SK-N-SH (cell line): ENCODE results near the gene DPEP1. TPM values are rescaled to one million over a fixed set of nuclear protein-coding genes. Genes with fewer than 3 reads are reported as not detected.

Experiments used
- CTCF ChIA-PET: fragments of 300-600, 350-600 bp; formaldehyde crosslinking; extraction: SDS; loops from one replicate; lab custom pipeline; 2021; lab: Yijun Ruan, JAX
- POLR2A ChIA-PET: fragments of 350-600 bp; sonication (Branson Sonifier 250); formaldehyde crosslinking; extraction: SDS; loops from one replicate; lab custom pipeline; 2020; ENCODE audit warnings: antibody characterized with exemption, inconsistent platforms; lab: Yijun Ruan, JAX
- DNase-seq: peaks from one replicate; pipeline ENCODE4 v3.0.0; 2012
- H2AFZ ChIP-seq: fragments of 200-600 bp; sonication (generic); 2 replicates; pipeline ENCODE4 v1.8.1; 2016; ENCODE audit warnings: antibody characterized with exemption, mild to moderate bottlenecking, low read depth
- H3F3A ChIP-seq: fragments of 200-600 bp; sonication (generic); replicated peaks from 2 replicates; pipeline ENCODE3; 2016; ENCODE audit warnings: antibody characterized with exemption, mild to moderate bottlenecking; ENCODE audit not compliant: insufficient read depth
- H3K27ac ChIP-seq, 2 experiments: fragments of 200-500 bp in 1 of 2; fragments of 200-600 bp in 1 of 2; sonication (Bioruptor generic) in 1 of 2; sonication (generic), shearing (Covaris generic) in 1 of 2; 2 replicates each; pipeline versions ENCODE4 v1.5.1 to v1.6.1; 2014 to 2016; ENCODE audit warnings: low read depth in 2 of 2, inconsistent platforms in 1 of 2, low read length in 1 of 2, mild to moderate bottlenecking in 1 of 2, mixed read lengths in 1 of 2
- H3K27me3 ChIP-seq: fragments of 200-600 bp; sonication (generic), shearing (Covaris generic); 2 replicates; pipeline ENCODE4 v1.6.1; 2016; ENCODE audit warnings: mixed run types; ENCODE audit not compliant: insufficient read depth
- H3K36me3 ChIP-seq, 2 experiments: fragments of 200-500 bp in 1 of 2; fragments of 200-600 bp in 1 of 2; sonication (Bioruptor generic) in 1 of 2; sonication (generic) in 1 of 2; replicated peaks in 1 of 2; 2 replicates each; pipeline versions ENCODE3 to v1.5.1; 2014 to 2016; ENCODE audit warnings: low read length in 1 of 2, mild to moderate bottlenecking in 1 of 2; ENCODE audit not compliant: insufficient read depth in 2 of 2, control insufficient read depth in 1 of 2
- H3K4me1 ChIP-seq, 2 experiments: fragments of 200-500 bp in 1 of 2; fragments of 200-600 bp in 1 of 2; sonication (Bioruptor generic) in 1 of 2; sonication (generic), shearing (Covaris generic) in 1 of 2; 2 replicates each; pipeline versions ENCODE4 v1.5.1 to v1.6.1; 2014 to 2016; ENCODE audit warnings: low read depth in 1 of 2, low read length in 1 of 2, mixed run types in 1 of 2; ENCODE audit not compliant: insufficient read depth in 2 of 2, control insufficient read depth in 1 of 2
- H3K4me2 ChIP-seq: fragments of 200-600 bp; sonication (generic), shearing (Covaris generic); 2 replicates; pipeline ENCODE4 v1.6.1; 2017; ENCODE audit warnings: mixed run types
- H3K4me3 ChIP-seq, 2 experiments: fragments of 200-500 bp in 1 of 2; fragments of 200-600 bp in 1 of 2; sonication (Bioruptor generic) in 1 of 2; sonication (generic), shearing (Covaris generic) in 1 of 2; 2 replicates each; pipeline versions ENCODE4 v1.5.1 to v1.8.1; 2014 to 2016; ENCODE audit warnings: low read depth in 2 of 2, inconsistent platforms in 1 of 2, low read length in 1 of 2, mild to moderate bottlenecking in 1 of 2, mixed read lengths in 1 of 2, moderate library complexity in 1 of 2
- H3K79me2 ChIP-seq: fragments of 200-600 bp; sonication (generic); 2 replicates; pipeline ENCODE4 v1.8.1; 2017; ENCODE audit warnings: mild to moderate bottlenecking; ENCODE audit not compliant: insufficient read depth
- H3K9ac ChIP-seq: fragments of 200-600 bp; sonication (generic); 2 replicates; pipeline ENCODE4 v1.6.1; 2017; ENCODE audit warnings: mixed run types
- H3K9me2 ChIP-seq: fragments of 200-600 bp; sonication (generic); 2 replicates; pipeline ENCODE4 v1.6.1; 2017; ENCODE audit warnings: mixed run types
- H3K9me3 ChIP-seq: fragments of 200-600 bp; sonication (generic); 2 replicates; pipeline ENCODE4 v1.6.1; 2017; ENCODE audit warnings: mixed run types, mild to moderate bottlenecking, moderate library complexity
- H4K20me1 ChIP-seq: fragments of 200-600 bp; sonication (generic); 2 replicates; pipeline ENCODE4 v1.6.1; 2017; ENCODE audit warnings: mild to moderate bottlenecking, mixed run types; ENCODE audit not compliant: insufficient read depth
- CHD2 ChIP-seq: fragments of 150-350 bp; IDR thresholded peaks from 2 replicates; pipeline ENCODE4 v1.6.1; 2018; ENCODE audit warnings: low read length; ENCODE audit not compliant: partially characterized antibody
- ELF1 ChIP-seq: IDR thresholded peaks from 2 replicates; pipeline ENCODE4 v1.4.0; 2012
- EP300 ChIP-seq, 2 experiments: IDR thresholded peaks; 2 replicates each; pipeline versions ENCODE4 v1.4.0 to v1.6.1; 2012; ENCODE audit warnings: borderline replicate concordance in 1 of 2, low read depth in 1 of 2, low read length in 1 of 2
- EZH2phosphoT487 ChIP-seq: fragments of 200-600 bp; sonication (generic); IDR thresholded peaks from 2 replicates; pipeline ENCODE4 v1.6.1; 2017; ENCODE audit warnings: low read depth, mixed run types, mild to moderate bottlenecking, antibody characterized with exemption, moderate library complexity, borderline replicate concordance
- FOXJ3 ChIP-seq: sonication (generic); formaldehyde crosslinking; IDR thresholded peaks from 2 replicates; pipeline ENCODE4 v1.5.1; 2020; ENCODE audit warnings: mild to moderate bottlenecking, missing genetic modification reagents
- FOXM1 ChIP-seq: IDR thresholded peaks from 2 replicates; pipeline ENCODE4 v1.4.0; 2012; ENCODE audit warnings: low read depth, mild to moderate bottlenecking
- GABPA ChIP-seq: IDR thresholded peaks from 2 replicates; pipeline ENCODE4 v1.4.0; 2012; ENCODE audit warnings: low read depth, mild to moderate bottlenecking
- NFIC ChIP-seq: IDR thresholded peaks from 2 replicates; pipeline ENCODE4 v1.4.0; 2012; ENCODE audit warnings: borderline replicate concordance
- POLR2AphosphoS5 ChIP-seq: IDR thresholded peaks from 2 replicates; pipeline ENCODE4 v1.6.1; 2012; ENCODE audit warnings: low read depth, low read length
- RAD21 ChIP-seq: IDR thresholded peaks from 2 replicates; pipeline ENCODE4 v1.6.1; 2012; ENCODE audit warnings: mild to moderate bottlenecking, low read length
- RXRA ChIP-seq: IDR thresholded peaks from 2 replicates; pipeline ENCODE4 v1.4.0; 2012; ENCODE audit warnings: low read depth, mild to moderate bottlenecking, borderline replicate concordance
- SMC3 ChIP-seq: IDR thresholded peaks from 2 replicates; pipeline ENCODE4 v1.6.1; 2012; ENCODE audit warnings: low read depth, low read length, improper control_type of control experiment
- TAF1 ChIP-seq: IDR thresholded peaks from 2 replicates; pipeline ENCODE4 v1.6.1; 2012; ENCODE audit warnings: low read depth, mild to moderate bottlenecking, low read length, moderate library complexity, borderline replicate concordance
- TEAD4 ChIP-seq: IDR thresholded peaks from 2 replicates; pipeline ENCODE4 v1.4.0; 2012; ENCODE audit warnings: mild to moderate bottlenecking, borderline replicate concordance; ENCODE audit not compliant: insufficient read depth
- WGBS: methylation state at CpG from one replicate; pipeline ENCODE4 v1.1.6; 2017; ENCODE audit warnings: low lambda C conversion rate; 5-methylcytosine and 5-hydroxymethylcytosine counted together
- polyA plus RNA-seq, 3 experiments: library from polyadenylated mRNA; depleted of rRNA; stranded (reverse); fragments of >200 nt; gene quantifications; 2 replicates each; pipeline ENCODE4 v1.2.3, GENCODE V29; 2012
- TF ChIP-seq, protein P1 (sequence below): IDR thresholded peaks from 2 replicates; pipeline ENCODE4 v1.4.0; 2012; ENCODE audit warnings: low read depth, borderline replicate concordance
- TF ChIP-seq, protein P2 (sequence below): fragments of 150-350 bp; IDR thresholded peaks from 2 replicates; pipeline ENCODE4 v1.6.1; 2016; ENCODE audit warnings: mild to moderate bottlenecking, low read depth, low read length
- TF ChIP-seq, protein P3 (sequence below): fragments of 150-350 bp; IDR thresholded peaks from 2 replicates; pipeline ENCODE4 v1.6.1; 2017; ENCODE audit warnings: antibody characterized with exemption, low read length, low read depth, borderline replicate concordance
- TF ChIP-seq, protein P4 (sequence below): IDR thresholded peaks from 2 replicates; pipeline ENCODE4; 2012
- TF ChIP-seq, protein P5 (sequence below): IDR thresholded peaks from 2 replicates; pipeline ENCODE4 v1.4.0; 2012; ENCODE audit warnings: low read depth, borderline replicate concordance

DPEP1 gene
- polyA plus RNA-seq, 1 of the 3 experiments (the other 2 are of a cell fraction): 0.05 TPM

DNA sequence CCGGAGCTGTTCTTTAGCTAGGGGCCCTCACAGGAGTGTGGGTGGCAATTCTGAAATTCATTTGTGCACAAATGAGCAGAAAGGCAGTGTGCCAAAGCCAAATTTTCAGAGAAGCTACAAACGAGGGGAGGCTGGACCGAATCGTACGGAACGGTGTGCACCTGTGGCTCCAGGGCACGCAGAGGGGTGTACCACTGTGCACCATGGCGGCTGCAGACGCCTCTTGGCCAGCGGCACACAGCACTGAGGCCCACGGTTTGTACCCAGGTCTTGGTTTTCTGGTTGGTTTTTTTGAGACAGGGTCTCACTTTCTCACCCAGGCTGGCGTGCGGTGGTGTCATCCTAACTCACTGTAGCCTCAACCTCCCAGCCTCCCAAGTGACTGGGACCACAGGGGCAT is 29.1 kb downstream of the DPEP1 start:
- Histone ChIP-seq H3K9ac (no peak overlapping the region), H3K9me3 (no peaks in the 10 kb centered on the region), H3K9me2 (no peaks in the 10 kb centered on the region), H3K79me2 (no peaks in the 10 kb centered on the region), H3K4me3 (no peak overlapping the region), H3K27ac (no peak overlapping the region), H3F3A (peaks cover 6% of the 10 kb centered on the region), H4K20me1 (no peaks in the 10 kb centered on the region), H3K27me3 (no peaks in the 10 kb centered on the region), H3K36me3 (peaks cover 0 to 31% of the 10 kb centered on the region in 2 experiments), H2AFZ (no peak overlapping the region), H3K4me1 (peaks cover 0 to 5% of the 10 kb centered on the region in 2 experiments; a peak in 1 of 4 replicates), H3K4me2 (no peak overlapping the region)
- DNase-seq: no peak
- ChIA-PET POLR2A (interaction anchor here (0.6 to 1.3 kb wide), 3 partner anchors 15 to 44 kb away, joined by 3 read pairs; partner anchors contain the start of genes CDK10, CHMP1A and SPATA33), CTCF (interaction anchor here (0.7 to 4.0 kb wide), 10 partner anchors 9 to 325 kb away, joined by 3 to 44 read pairs (median 7); partner anchors contain the start of gene DPEP1)
- 56% methylated on average over 10 of the region's 13 CpGs for WGBS
- TF ChIP-seq RAD21 (no peak), POLR2AphosphoS5 (no peak; the same call in 1 of the 2 replicates), FOXM1 (no peak), CHD2 (no peak), FOXJ3 (CRISPR knock-in tag) (no peak), ELF1 (no peak), SMC3 (no peak), EP300 (IDR thresholded peaks at IDR 0.05; ENCODE audit: borderline replicate concordance in 1 of 2, low read depth in 1 of 2, low read length in 1 of 2) (no peak), TEAD4 (no peak), EZH2phosphoT487 (no peak), TAF1 (no peak)
- TF ChIP-seq, protein P1, sequence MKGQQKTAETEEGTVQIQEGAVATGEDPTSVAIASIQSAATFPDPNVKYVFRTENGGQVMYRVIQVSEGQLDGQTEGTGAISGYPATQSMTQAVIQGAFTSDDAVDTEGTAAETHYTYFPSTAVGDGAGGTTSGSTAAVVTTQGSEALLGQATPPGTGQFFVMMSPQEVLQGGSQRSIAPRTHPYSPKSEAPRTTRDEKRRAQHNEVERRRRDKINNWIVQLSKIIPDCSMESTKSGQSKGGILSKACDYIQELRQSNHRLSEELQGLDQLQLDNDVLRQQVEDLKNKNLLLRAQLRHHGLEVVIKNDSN: no peak
- TF ChIP-seq, protein P2, sequence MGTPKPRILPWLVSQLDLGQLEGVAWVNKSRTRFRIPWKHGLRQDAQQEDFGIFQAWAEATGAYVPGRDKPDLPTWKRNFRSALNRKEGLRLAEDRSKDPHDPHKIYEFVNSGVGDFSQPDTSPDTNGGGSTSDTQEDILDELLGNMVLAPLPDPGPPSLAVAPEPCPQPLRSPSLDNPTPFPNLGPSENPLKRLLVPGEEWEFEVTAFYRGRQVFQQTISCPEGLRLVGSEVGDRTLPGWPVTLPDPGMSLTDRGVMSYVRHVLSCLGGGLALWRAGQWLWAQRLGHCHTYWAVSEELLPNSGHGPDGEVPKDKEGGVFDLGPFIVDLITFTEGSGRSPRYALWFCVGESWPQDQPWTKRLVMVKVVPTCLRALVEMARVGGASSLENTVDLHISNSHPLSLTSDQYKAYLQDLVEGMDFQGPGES: no peak
- TF ChIP-seq, protein P3, sequence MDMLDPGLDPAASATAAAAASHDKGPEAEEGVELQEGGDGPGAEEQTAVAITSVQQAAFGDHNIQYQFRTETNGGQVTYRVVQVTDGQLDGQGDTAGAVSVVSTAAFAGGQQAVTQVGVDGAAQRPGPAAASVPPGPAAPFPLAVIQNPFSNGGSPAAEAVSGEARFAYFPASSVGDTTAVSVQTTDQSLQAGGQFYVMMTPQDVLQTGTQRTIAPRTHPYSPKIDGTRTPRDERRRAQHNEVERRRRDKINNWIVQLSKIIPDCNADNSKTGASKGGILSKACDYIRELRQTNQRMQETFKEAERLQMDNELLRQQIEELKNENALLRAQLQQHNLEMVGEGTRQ: no peak

DNA sequence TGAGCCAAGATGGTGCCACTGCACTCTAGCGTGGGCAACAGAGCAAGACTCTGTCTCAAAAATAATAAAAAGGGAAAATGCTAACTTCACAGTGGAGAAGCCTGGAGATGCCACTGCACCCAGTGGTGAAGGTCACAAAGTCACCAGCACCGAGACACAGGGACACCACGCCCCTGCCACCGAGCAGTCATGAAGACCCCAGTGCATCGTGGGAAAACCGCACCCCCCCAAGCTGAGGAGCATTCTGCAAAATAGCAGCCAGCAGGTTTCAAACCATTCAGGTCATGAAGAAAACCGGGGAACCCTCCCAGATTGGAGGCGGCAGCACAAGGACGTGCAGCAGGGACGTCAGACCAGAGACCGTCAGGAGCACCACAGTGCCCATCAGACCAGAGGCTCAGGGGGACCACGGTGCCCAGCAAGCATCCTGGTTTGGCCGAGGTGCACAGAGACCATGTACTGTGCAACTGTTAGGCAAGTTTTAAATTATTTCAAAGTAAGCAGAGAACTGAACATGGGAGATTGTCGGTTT is 30.4 kb downstream of the DPEP1 start:
- Histone ChIP-seq H3K27me3 (no peaks in the 10 kb centered on the region), H3F3A (peaks cover 6% of the 10 kb centered on the region), H3K4me2 (no peak overlapping the region), H3K4me1 (peaks cover 0 to 5% of the 10 kb centered on the region in 2 experiments; a peak in 1 of 4 replicates), H3K4me3 (no peak overlapping the region), H3K27ac (no peak overlapping the region), H3K36me3 (peaks cover 0 to 31% of the 10 kb centered on the region in 2 experiments), H3K9ac (no peak overlapping the region), H3K9me2 (no peaks in the 10 kb centered on the region), H4K20me1 (no peaks in the 10 kb centered on the region), H3K9me3 (no peaks in the 10 kb centered on the region), H3K79me2 (no peaks in the 10 kb centered on the region), H2AFZ (no peak overlapping the region)
- no peak for DNase-seq
- ChIA-PET CTCF (interaction anchor here (2.0 kb wide), 1 partner anchor 8 kb away, joined by 4 read pairs; no protein-coding TSS in a partner anchor), POLR2A (no interaction called here)
- WGBS: 65% methylated on average over 5 of the region's 14 CpGs
- TF ChIP-seq NFIC (no peak), RXRA (no peak), GABPA (no peak)
- TF ChIP-seq, protein P4, sequence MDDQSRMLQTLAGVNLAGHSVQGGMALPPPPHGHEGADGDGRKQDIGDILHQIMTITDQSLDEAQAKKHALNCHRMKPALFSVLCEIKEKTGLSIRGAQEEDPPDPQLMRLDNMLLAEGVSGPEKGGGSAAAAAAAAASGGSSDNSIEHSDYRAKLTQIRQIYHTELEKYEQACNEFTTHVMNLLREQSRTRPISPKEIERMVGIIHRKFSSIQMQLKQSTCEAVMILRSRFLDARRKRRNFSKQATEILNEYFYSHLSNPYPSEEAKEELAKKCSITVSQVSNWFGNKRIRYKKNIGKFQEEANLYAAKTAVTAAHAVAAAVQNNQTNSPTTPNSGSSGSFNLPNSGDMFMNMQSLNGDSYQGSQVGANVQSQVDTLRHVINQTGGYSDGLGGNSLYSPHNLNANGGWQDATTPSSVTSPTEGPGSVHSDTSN: no peak
- TF ChIP-seq, protein P5, sequence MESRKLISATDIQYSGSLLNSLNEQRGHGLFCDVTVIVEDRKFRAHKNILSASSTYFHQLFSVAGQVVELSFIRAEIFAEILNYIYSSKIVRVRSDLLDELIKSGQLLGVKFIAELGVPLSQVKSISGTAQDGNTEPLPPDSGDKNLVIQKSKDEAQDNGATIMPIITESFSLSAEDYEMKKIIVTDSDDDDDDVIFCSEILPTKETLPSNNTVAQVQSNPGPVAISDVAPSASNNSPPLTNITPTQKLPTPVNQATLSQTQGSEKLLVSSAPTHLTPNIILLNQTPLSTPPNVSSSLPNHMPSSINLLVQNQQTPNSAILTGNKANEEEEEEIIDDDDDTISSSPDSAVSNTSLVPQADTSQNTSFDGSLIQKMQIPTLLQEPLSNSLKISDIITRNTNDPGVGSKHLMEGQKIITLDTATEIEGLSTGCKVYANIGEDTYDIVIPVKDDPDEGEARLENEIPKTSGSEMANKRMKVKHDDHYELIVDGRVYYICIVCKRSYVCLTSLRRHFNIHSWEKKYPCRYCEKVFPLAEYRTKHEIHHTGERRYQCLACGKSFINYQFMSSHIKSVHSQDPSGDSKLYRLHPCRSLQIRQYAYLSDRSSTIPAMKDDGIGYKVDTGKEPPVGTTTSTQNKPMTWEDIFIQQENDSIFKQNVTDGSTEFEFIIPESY: no peak
- TF ChIP-seq, protein P1: no peak
